T-helper 1 cell (primary cell): ENCODE results near the gene AMMECR1.
A peak's percentile ranks its signal among the peaks of the same experiment; 100 is the strongest.

Experiments
- DNase-seq, 5 donors: peaks; one replicate each; pipeline ENCODE4 v3.0.0-alpha.2; 2012 to 2020

Gene AMMECR1

GRCh38 chrX:110311437-110312230 lies 6.3 kb downstream of the AMMECR1 start:
- DNase-seq, result no peak

- DNase-seq, result peak in 3 of 5 donors; percentile 8 to 49 (median 9)
Observed at GRCh38 chrX:110310896-110311295, 7.0 kb downstream of the AMMECR1 start.

GRCh38 chrX:110310000-110310790 lies 7.7 kb downstream of the AMMECR1 start:
- DNase-seq, result no peak

- no peak for DNase-seq
Observed at GRCh38 chrX:110308220-110308619, 9.7 kb downstream of the AMMECR1 start.

GRCh38 chrX:110304884-110305283 lies 13.0 kb downstream of the AMMECR1 start:
- DNase-seq, result no peak

GRCh38 chrX:110304371-110304770 lies 13.5 kb downstream of the AMMECR1 start:
- no peak for DNase-seq

GRCh38 chrX:110302975-110303374 lies 14.9 kb downstream of the AMMECR1 start:
- no peak for DNase-seq

GRCh38 chrX:110301194-110301593 lies 16.7 kb downstream of the AMMECR1 start:
- no peak for DNase-seq

GRCh38 chrX:110294087-110294486 lies 23.8 kb downstream of the AMMECR1 start:
- DNase-seq, result no peak

- no peak for DNase-seq
Observed at GRCh38 chrX:110293658-110294057, 24.2 kb downstream of the AMMECR1 start.

- no peak for DNase-seq
Observed at GRCh38 chrX:110287605-110288004, 30.3 kb downstream of the AMMECR1 start.

- DNase-seq, result peak in 1 of 5 donors; percentile 7
Observed at GRCh38 chrX:110286106-110286505, 31.8 kb downstream of the AMMECR1 start.

- no peak for DNase-seq
Observed at GRCh38 chrX:110284159-110284558, 33.7 kb downstream of the AMMECR1 start.

GRCh38 chrX:110282922-110283321 lies 35.0 kb downstream of the AMMECR1 start:
- no peak for DNase-seq

- DNase-seq, result no peak
Observed at GRCh38 chrX:110281377-110281776, 36.5 kb downstream of the AMMECR1 start.

GRCh38 chrX:110280954-110281353 lies 36.9 kb downstream of the AMMECR1 start:
- no peak for DNase-seq

GRCh38 chrX:110277609-110278008 lies 40.3 kb downstream of the AMMECR1 start:
- no peak for DNase-seq

GRCh38 chrX:110276778-110277177 lies 41.1 kb downstream of the AMMECR1 start:
- no peak for DNase-seq

- DNase-seq, result no peak
Observed at GRCh38 chrX:110268886-110269285, 49.0 kb downstream of the AMMECR1 start.

- DNase-seq, result no peak
Observed at GRCh38 chrX:110268395-110268794, 49.5 kb downstream of the AMMECR1 start.

GRCh38 chrX:110267874-110268273 lies 50.0 kb downstream of the AMMECR1 start:
- DNase-seq, result peak in 1 of 5 donors; percentile 5

GRCh38 chrX:110265661-110266060 lies 52.2 kb downstream of the AMMECR1 start:
- no peak for DNase-seq

- DNase-seq, result no peak
Observed at GRCh38 chrX:110259117-110259516, 58.8 kb downstream of the AMMECR1 start.

- DNase-seq, result no peak
Observed at GRCh38 chrX:110258552-110258951, 59.3 kb downstream of the AMMECR1 start.
